Measurements from ENCODE around the gene DYRK4. TPM values are rescaled to one million over a fixed set of nuclear protein-coding genes. Genes with fewer than 3 reads are reported as not detected.

Gene DYRK4
- total RNA-seq, 1 experiment from 2014 or later = 13.3 TPM

DNA sequence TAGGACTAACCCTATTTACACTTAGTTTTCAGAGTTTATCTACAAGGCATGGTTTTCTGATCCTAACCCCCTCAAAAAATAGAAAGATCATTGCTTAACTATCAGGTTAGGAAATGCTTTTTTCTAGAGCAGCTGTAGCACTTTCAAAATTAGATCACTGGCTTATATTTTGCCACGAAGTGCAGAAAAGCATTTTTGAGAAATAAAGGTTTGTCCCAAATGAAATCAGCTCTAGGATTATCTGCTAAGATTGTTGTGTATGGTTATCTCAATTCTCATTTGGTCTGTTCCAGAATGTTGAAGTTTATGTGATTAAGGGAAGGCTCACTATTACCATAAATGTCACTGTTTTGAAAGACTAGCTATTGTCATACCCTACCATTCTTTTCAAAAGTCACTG is 9.8 kb upstream of the DYRK4 start:
- Histone ChIP-seq H3K27ac (ENCODE audit: low read length) (no peak overlapping the region), H3K36me3 (ENCODE audit: control insufficient read depth, insufficient read depth, low read length) (peaks cover 5% of the 10 kb centered on the region; the same call in 1 of the 2 replicates), H3K4me1 (ENCODE audit: control insufficient read depth, insufficient read depth, low read length) (no peaks in the 10 kb centered on the region), H3K27me3 (ENCODE audit: control insufficient read depth, insufficient read depth, low read length) (no peaks in the 10 kb centered on the region), H3K9me3 (ENCODE audit: control insufficient read depth, insufficient read depth, low read depth, low read length) (no peaks in the 10 kb centered on the region), H3K4me3 (ENCODE audit: low read depth in 2 of 2, low read length in 2 of 2) (no peak overlapping the region)
- ChIA-PET POLR2A (no interaction called here), CTCF (no interaction called here)
- intact Hi-C loops (cut with micrococcal nuclease; ENCODE audit: unreplicated experiment) (no loop called here), in situ Hi-C loops (cut with HindIII; ENCODE audit: low pct_unique_long_range_greater_than_20kb, low sequenced_read_pairs) (no loop called here)
- ATAC-seq = no peak
- DNase-seq (ENCODE audit: low read depth, low spot score) = no peak
- BruUV-seq (replicated peaks) = no TSS peak
- TF ChIP-seq, protein P1, sequence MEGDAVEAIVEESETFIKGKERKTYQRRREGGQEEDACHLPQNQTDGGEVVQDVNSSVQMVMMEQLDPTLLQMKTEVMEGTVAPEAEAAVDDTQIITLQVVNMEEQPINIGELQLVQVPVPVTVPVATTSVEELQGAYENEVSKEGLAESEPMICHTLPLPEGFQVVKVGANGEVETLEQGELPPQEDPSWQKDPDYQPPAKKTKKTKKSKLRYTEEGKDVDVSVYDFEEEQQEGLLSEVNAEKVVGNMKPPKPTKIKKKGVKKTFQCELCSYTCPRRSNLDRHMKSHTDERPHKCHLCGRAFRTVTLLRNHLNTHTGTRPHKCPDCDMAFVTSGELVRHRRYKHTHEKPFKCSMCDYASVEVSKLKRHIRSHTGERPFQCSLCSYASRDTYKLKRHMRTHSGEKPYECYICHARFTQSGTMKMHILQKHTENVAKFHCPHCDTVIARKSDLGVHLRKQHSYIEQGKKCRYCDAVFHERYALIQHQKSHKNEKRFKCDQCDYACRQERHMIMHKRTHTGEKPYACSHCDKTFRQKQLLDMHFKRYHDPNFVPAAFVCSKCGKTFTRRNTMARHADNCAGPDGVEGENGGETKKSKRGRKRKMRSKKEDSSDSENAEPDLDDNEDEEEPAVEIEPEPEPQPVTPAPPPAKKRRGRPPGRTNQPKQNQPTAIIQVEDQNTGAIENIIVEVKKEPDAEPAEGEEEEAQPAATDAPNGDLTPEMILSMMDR (IDR thresholded peaks at IDR 0.05) = no peak
- TF ChIP-seq, protein P2, sequence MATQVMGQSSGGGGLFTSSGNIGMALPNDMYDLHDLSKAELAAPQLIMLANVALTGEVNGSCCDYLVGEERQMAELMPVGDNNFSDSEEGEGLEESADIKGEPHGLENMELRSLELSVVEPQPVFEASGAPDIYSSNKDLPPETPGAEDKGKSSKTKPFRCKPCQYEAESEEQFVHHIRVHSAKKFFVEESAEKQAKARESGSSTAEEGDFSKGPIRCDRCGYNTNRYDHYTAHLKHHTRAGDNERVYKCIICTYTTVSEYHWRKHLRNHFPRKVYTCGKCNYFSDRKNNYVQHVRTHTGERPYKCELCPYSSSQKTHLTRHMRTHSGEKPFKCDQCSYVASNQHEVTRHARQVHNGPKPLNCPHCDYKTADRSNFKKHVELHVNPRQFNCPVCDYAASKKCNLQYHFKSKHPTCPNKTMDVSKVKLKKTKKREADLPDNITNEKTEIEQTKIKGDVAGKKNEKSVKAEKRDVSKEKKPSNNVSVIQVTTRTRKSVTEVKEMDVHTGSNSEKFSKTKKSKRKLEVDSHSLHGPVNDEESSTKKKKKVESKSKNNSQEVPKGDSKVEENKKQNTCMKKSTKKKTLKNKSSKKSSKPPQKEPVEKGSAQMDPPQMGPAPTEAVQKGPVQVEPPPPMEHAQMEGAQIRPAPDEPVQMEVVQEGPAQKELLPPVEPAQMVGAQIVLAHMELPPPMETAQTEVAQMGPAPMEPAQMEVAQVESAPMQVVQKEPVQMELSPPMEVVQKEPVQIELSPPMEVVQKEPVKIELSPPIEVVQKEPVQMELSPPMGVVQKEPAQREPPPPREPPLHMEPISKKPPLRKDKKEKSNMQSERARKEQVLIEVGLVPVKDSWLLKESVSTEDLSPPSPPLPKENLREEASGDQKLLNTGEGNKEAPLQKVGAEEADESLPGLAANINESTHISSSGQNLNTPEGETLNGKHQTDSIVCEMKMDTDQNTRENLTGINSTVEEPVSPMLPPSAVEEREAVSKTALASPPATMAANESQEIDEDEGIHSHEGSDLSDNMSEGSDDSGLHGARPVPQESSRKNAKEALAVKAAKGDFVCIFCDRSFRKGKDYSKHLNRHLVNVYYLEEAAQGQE (IDR thresholded peaks at IDR 0.05; ENCODE audit: insufficient read depth in 1 of 2, low read depth in 2 of 2, low read length in 1 of 2) = no peak
- TF ChIP-seq SIN3A (IDR thresholded peaks at IDR 0.05; ENCODE audit: borderline replicate concordance, insufficient read depth, low read depth, low read length) (no peak), POLR2AphosphoS5 (IDR thresholded peaks at IDR 0.05; ENCODE audit: low read depth, low read length) (no peak), TCF7L2 (IDR thresholded peaks at IDR 0.05; ENCODE audit: low read depth, low read length) (no peak)

DNA sequence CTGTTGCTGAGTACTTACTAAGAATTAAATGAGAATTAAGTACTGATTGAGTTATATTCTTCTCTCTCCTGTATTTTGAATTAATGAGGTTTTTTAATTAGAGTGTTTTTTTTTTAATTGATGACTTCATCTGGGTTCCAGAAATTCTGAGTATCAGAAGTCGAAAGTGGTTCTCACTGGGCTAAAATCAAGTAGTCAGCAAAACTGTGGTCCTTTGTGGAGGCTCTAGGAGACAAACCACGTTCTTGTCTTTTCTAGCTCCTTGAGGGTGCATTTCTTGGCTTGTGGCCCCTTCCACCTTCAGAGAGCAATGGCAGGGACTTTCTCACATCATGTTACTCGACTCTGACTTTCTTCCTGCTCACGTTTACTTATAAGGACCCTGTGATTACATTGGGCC is 8.1 kb upstream of the DYRK4 start:
- intact Hi-C loops (cut with micrococcal nuclease; ENCODE audit: unreplicated experiment) (no loop called here), in situ Hi-C loops (cut with HindIII; ENCODE audit: low pct_unique_long_range_greater_than_20kb, low sequenced_read_pairs) (no loop called here)
- DNase-seq (ENCODE audit: low read depth, low spot score) = no peak
- ChIA-PET CTCF (no interaction called here), POLR2A (no interaction called here)
- no peak for ATAC-seq
- Histone ChIP-seq H3K36me3 (ENCODE audit: control insufficient read depth, insufficient read depth, low read length) (peaks cover 3% of the 10 kb centered on the region; the same call in 1 of the 2 replicates), H3K4me1 (ENCODE audit: control insufficient read depth, insufficient read depth, low read length) (no peaks in the 10 kb centered on the region), H3K27me3 (ENCODE audit: control insufficient read depth, insufficient read depth, low read length) (no peaks in the 10 kb centered on the region), H3K9me3 (ENCODE audit: control insufficient read depth, insufficient read depth, low read depth, low read length) (no peaks in the 10 kb centered on the region), H3K27ac (ENCODE audit: low read length) (no peak overlapping the region), H3K4me3 (ENCODE audit: low read depth in 2 of 2, low read length in 2 of 2) (no peak overlapping the region)
- BruUV-seq (replicated peaks) = no TSS peak
- TF ChIP-seq TCF7L2 (IDR thresholded peaks at IDR 0.05; ENCODE audit: low read depth, low read length) (no peak), SIN3A (IDR thresholded peaks at IDR 0.05; ENCODE audit: borderline replicate concordance, insufficient read depth, low read depth, low read length) (no peak), POLR2AphosphoS5 (IDR thresholded peaks at IDR 0.05; ENCODE audit: low read depth, low read length) (no peak)
- TF ChIP-seq, protein P1 (IDR thresholded peaks at IDR 0.05) = no peak
- TF ChIP-seq, protein P2 (IDR thresholded peaks at IDR 0.05; ENCODE audit: insufficient read depth in 1 of 2, low read depth in 2 of 2, low read length in 1 of 2) = no peak

Data from Panc1 (cell line).